Astrocyte (in vitro differentiated cells and primary cell): ENCODE measurements around the gene SPPL2B.

Experiments
- CTCF ChIP-seq: IDR thresholded peaks from 2 replicates; pipeline ENCODE4 v1.5.1; 2011; ENCODE audit warnings: low read depth, mild to moderate bottlenecking, inconsistent platforms, low read length, moderate library complexity; ENCODE audit not compliant: insufficient read depth
- EZH2 ChIP-seq: IDR thresholded peaks from 2 replicates; pipeline ENCODE4 v1.6.1; 2012; ENCODE audit warnings: mild to moderate bottlenecking, low read length, inconsistent platforms; ENCODE audit not compliant: insufficient read depth

- TF ChIP-seq CTCF (no peak), EZH2 (no peak)
These were observed 24.8 kb downstream of the SPPL2B start for GRCh38 chr19:2353159-2353886.
